GM19099 (cell line): Measurements from ENCODE around the gene IFNA7.
"Not testable (repeated sequence)": the region's sequence is repeated elsewhere in the genome, so short reads cannot be mapped to it uniquely, and the experiment has no call there.

Experiments
- POLR2A ChIP-seq: IDR thresholded peaks from 3 replicates; pipeline ENCODE4 v1.6.1; 2011; ENCODE audit warnings: low read depth; ENCODE audit not compliant: insufficient read length; ENCODE audit errors: extremely low read depth

IFNA7 gene

GRCh38 chr9:21202105-21202504 is at the start of gene IFNA7:
TSS of gene IFNA7 (minus strand) at chr9:21202205. CDS start at chr9:21202165, 40 bp downstream.
- not testable (repeated sequence) for TF ChIP-seq POLR2A

DNA sequence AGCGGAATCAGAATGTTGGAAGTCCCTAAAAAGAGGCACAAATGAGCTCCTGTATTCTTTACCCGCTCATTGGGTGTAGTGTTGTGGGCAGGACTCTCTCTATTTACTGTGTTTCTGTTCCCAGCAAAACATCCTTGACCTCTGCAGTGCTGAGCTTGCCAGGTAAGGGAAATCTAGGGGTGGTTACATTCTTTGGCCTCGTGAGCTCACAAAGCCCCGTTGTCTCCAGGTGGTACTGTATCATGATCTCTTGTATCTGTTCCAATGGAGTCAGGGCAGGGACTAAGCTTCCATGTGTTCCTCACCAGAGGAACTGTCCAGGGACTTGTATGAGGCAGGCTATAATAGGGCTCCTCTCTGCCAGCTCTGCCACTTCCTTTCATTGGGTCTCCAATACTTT is 49.6 kb upstream of the IFNA7 start:
- no peak for TF ChIP-seq POLR2A

DNA sequence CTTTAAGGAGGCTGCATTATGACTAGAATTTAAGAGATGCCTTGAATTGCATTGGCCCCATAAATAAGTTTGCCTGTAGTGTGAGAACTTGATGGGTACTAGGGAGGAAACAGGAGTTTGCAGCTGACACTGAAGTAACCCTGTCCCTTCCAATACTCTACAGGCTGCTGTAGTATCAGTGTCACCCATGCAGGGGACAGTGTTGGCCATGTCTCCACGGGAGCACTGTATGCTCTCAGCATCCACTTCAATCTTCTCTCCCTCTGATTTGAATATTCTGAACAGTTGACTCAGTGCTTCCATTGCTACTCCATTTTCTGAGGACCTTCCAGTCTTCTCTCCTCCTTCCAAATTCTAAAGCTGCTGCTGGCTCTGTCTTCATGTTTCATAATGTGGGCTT is 49.2 kb upstream of the IFNA7 start:
- no peak for TF ChIP-seq POLR2A

- TF ChIP-seq POLR2A: no peak
Measured at GRCh38 chr9:21244836-21245235, 42.8 kb upstream of the IFNA7 start.

DNA sequence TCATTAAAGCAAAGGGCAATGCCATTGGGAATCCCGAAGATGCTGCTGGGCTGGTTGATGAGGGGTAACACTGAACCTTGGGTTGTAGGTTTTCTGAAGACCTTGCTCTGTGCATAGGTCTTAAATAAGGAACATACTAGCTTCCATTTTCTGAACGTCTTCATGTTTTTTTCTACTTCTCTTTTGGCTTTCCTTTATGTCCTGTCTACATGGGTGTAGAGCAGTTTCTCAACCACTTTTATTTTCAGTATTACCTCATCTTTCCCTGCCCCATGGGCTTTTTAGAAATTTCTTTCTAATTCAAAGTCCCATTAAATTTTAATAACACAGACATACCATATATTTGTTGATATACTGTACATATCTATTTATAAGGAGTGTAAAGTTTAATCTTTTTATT is 37.9 kb upstream of the IFNA7 start, which contains the start of gene IFNA14:
Gene IFNA14 (minus strand): TSS at position 95 of the 400 bp plus-strand sequence. CDS start 70 bp downstream, at position 25.
- TF ChIP-seq POLR2A: no peak

- TF ChIP-seq POLR2A: no peak
Measured at GRCh38 chr9:21234153-21234687, 32.2 kb upstream of the IFNA7 start.

DNA sequence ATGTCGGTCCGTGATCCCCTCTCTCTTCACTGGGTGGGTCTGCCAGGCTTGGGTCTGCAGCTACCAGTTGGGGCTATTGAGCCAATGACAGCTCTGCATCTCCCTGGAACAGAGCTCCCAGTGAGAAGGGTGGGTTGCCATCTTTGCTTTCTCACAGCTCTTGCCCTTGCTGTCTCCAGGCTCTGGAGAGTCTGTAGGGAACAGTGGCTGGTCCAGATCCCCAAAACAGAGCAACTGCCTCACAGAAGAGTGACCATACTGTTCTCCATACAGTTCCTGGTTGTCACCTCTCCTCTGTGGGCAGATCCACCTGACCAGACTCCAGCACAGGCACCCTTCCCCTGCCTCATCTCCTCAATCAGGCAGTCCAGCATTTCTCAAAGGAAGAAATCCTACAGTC is 31.3 kb upstream of the IFNA7 start:
- no peak for TF ChIP-seq POLR2A

- no peak for TF ChIP-seq POLR2A
Measured at GRCh38 chr9:21228122-21228521, 26.1 kb upstream of the IFNA7 start, which contains the start of gene IFNA17. TSS of gene IFNA17 (minus strand) at chr9:21228222. CDS start at chr9:21228173, 49 bp downstream.

DNA sequence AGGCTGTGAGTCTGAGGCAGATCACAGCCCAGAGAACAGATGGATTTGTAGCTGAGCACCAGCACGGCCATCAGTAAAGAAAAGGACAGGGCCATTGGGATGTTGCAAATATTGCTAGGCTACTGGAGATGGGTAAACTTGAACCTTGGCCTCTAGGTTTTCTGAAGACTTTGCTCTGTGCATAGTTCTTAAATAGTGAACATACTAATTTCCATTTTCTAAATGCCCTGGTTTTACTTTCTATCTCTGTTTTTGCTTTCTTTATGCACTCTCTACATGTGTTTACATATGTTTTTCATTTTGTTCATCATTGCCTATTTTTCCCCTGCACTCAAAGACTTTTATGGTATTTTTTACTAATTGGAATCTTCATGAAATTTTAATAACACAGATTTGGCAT is 15.2 kb upstream of the IFNA7 start, which contains the start of gene IFNA16:
Gene IFNA16 (minus strand): TSS at position 101 of the 400 bp plus-strand sequence. CDS start 6 bp downstream, at position 95.
- not testable (repeated sequence) for TF ChIP-seq POLR2A

GRCh38 chr9:21210311-21210710 is 8.3 kb upstream of the IFNA7 start:
- no peak for TF ChIP-seq POLR2A

GRCh38 chr9:21207043-21207442 is 5.0 kb upstream of the IFNA7 start, which contains the start of gene IFNA10:
TSS of gene IFNA10 (minus strand) at chr9:21207143. CDS start at chr9:21207097, 46 bp downstream.
- not testable (repeated sequence) for TF ChIP-seq POLR2A

DNA sequence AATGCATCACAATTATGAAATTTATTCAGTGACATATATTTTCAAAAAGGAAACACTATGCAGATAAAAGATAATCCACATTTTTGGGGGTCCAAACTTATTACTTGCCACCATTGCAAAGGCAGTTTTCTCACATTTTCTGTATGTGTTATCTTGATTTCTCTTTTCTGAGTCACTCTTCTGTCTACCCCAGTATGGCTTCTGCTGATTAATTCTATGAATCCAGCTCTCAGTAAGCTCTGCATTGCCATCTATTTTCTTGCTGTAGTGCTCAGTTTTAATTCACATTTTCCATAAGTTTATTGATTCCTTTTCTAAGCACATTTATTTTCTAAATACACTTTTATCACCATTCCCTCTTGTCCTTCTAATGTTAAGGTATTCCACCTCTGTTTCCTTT is 3.2 kb upstream of the IFNA7 start:
- no peak for TF ChIP-seq POLR2A

- not testable (repeated sequence) for TF ChIP-seq POLR2A
Measured at GRCh38 chr9:21187487-21187886, 14.5 kb downstream of the IFNA7 start, which contains the start of gene IFNA4. TSS of gene IFNA4 (minus strand) at chr9:21187587. CDS start at chr9:21187531, 56 bp downstream.

- TF ChIP-seq POLR2A: no peak
Measured at GRCh38 chr9:21174671-21175070, 27.3 kb downstream of the IFNA7 start.

GRCh38 chr9:21172156-21172555 is 29.8 kb downstream of the IFNA7 start:
- TF ChIP-seq POLR2A: no peak

DNA sequence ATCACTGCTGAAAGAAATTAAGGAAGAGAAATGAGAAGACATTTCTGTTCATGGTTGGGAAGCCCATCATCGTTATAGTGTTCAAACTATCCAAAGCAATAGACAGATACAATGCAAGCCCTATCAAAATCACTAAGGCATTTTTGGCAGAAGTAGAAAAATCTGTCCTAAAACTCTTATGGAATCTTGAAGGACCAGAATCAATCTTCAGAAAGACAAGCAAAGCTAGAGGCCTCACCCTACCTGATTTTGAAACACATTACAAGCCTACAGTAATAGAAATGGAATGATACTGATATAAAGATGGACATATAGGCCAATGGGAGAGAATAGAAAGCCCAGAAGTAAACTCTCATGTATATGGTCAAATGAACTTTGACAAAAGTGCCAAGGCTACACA is 30.7 kb downstream of the IFNA7 start:
- no peak for TF ChIP-seq POLR2A
